Measurements from ENCODE around the gene HMGCS2. TPM values are rescaled to one million over a fixed set of nuclear protein-coding genes. Genes with fewer than 3 reads are reported as not detected.

The HMGCS2 gene
- total and polyA plus RNA-seq, 9 of the 15 experiments (the other 6 are each of a cell fraction or from before 2014, with no cell fraction given), result 0.13 TPM; not detected in 8

DNA sequence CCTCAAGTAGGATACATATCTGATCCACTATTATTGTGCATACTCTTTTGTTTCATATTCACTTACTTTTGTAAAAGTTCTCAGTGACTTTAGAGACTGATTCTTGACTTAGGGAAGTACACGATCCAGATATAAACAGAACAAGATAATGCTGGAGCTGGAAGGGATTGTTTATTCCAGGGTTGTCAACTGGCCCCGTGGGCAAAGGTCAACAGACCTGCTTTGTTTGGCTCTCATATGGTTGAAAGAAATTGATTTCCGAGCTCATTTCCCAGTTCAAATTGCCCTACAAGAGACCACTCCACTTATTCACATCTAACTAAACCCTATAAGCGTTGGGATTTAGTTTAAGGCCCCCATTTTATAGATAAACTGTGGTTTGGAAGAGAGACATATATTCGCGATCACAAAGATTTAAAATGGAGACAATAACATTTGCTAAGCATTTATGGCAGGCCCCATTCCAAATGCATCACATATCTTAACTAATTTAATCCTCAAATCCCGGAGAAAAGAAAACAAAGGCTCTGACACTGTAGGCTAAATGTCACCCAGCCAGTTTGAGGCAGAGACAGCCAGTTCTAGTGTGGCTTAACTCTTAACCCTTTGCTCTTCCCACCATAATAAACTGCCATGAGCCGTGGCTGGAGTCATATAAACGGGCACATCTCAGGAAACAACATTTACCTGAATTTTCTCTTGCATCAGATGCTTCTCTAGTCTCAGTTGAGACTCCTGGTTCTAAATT, 21.9 kb upstream of the HMGCS2 start (continued):
- no peak for TF ChIP-seq MEIS2 (IDR thresholded peaks at IDR 0.05; ENCODE audit: partially characterized antibody)
- TF ChIP-seq, protein P1, sequence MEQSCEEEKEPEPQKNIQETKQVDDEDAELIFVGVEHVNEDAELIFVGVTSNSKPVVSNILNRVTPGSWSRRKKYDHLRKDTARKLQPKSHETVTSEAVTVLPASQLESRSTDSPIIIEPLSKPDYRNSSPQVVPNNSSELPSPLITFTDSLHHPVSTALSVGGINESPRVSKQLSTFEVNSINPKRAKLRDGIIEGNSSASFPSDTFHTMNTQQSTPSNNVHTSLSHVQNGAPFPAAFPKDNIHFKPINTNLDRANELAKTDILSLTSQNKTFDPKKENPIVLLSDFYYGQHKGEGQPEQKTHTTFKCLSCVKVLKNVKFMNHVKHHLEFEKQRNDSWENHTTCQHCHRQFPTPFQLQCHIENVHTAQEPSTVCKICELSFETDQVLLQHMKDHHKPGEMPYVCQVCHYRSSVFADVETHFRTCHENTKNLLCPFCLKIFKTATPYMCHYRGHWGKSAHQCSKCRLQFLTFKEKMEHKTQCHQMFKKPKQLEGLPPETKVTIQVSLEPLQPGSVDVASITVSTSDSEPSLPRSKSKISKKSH (CRISPR knock-in tag; IDR thresholded peaks at IDR 0.05), result no peak
- TF ChIP-seq, protein P2, sequence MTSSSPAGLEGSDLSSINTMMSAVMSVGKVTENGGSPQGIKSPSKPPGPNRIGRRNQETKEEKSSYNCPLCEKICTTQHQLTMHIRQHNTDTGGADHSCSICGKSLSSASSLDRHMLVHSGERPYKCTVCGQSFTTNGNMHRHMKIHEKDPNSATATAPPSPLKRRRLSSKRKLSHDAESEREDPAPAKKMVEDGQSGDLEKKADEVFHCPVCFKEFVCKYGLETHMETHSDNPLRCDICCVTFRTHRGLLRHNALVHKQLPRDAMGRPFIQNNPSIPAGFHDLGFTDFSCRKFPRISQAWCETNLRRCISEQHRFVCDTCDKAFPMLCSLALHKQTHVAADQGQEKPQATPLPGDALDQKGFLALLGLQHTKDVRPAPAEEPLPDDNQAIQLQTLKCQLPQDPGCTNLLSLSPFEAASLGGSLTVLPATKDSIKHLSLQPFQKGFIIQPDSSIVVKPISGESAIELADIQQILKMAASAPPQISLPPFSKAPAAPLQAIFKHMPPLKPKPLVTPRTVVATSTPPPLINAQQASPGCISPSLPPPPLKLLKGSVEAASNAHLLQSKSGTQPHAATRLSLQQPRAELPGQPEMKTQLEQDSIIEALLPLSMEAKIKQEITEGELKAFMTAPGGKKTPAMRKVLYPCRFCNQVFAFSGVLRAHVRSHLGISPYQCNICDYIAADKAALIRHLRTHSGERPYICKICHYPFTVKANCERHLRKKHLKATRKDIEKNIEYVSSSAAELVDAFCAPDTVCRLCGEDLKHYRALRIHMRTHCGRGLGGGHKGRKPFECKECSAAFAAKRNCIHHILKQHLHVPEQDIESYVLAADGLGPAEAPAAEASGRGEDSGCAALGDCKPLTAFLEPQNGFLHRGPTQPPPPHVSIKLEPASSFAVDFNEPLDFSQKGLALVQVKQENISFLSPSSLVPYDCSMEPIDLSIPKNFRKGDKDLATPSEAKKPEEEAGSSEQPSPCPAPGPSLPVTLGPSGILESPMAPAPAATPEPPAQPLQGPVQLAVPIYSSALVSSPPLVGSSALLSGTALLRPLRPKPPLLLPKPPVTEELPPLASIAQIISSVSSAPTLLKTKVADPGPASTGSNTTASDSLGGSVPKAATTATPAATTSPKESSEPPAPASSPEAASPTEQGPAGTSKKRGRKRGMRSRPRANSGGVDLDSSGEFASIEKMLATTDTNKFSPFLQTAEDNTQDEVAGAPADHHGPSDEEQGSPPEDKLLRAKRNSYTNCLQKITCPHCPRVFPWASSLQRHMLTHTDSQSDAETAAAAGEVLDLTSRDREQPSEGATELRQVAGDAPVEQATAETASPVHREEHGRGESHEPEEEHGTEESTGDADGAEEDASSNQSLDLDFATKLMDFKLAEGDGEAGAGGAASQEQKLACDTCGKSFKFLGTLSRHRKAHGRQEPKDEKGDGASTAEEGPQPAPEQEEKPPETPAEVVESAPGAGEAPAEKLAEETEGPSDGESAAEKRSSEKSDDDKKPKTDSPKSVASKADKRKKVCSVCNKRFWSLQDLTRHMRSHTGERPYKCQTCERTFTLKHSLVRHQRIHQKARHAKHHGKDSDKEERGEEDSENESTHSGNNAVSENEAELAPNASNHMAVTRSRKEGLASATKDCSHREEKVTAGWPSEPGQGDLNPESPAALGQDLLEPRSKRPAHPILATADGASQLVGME (CRISPR knock-in tag; IDR thresholded peaks at IDR 0.05), result no peak

Measured in K562 (cell line).